Measurements from ENCODE around the gene PLCB1.

The PLCB1 gene

GRCh38 chr20:8891039-8891438 lies 759.0 kb downstream of the PLCB1 start:
- no peak for TF ChIP-seq CTCF (IDR thresholded peaks at IDR 0.05)
- Histone ChIP-seq H3K27ac (no peak overlapping the region), H3K4me3 (no peak overlapping the region)
- no peak for DNase-seq (ENCODE audit: low spot score)

GRCh38 chr20:8895472-8895871 lies 763.4 kb downstream of the PLCB1 start:
- no peak for TF ChIP-seq CTCF (IDR thresholded peaks at IDR 0.05)
- Histone ChIP-seq H3K4me3 (no peak overlapping the region), H3K27ac (no peak overlapping the region)
- DNase-seq (ENCODE audit: low spot score) = no peak

- no peak for DNase-seq (ENCODE audit: low spot score)
- no peak overlapping the region for H3K4me3 ChIP-seq
- TF ChIP-seq CTCF (IDR thresholded peaks at IDR 0.05) = no peak
- H3K27ac ChIP-seq = no peak overlapping the region
These were observed 766.8 kb downstream of the PLCB1 start for GRCh38 chr20:8898823-8899222.

GRCh38 chr20:8901237-8902025 lies 769.4 kb downstream of the PLCB1 start:
- DNase-seq (ENCODE audit: low spot score) = peak; percentile 86
- no peak for TF ChIP-seq CTCF (IDR thresholded peaks at IDR 0.05)
- Histone ChIP-seq H3K27ac (peak overlapping the region; percentile 78 to 90), H3K4me3 (no peak overlapping the region)

- no peak for TF ChIP-seq CTCF (IDR thresholded peaks at IDR 0.05)
- Histone ChIP-seq H3K27ac (no peak overlapping the region), H3K4me3 (no peak overlapping the region)
- no peak for DNase-seq (ENCODE audit: low spot score)
These were observed 771.9 kb downstream of the PLCB1 start for GRCh38 chr20:8903655-8904605.

GRCh38 chr20:8909596-8909995 lies 777.5 kb downstream of the PLCB1 start:
- no peak overlapping the region for H3K27ac ChIP-seq
- no peak for TF ChIP-seq CTCF (IDR thresholded peaks at IDR 0.05)
- DNase-seq (ENCODE audit: low spot score) = no peak

More at GRCh38 chr20:8909596-8909995, 777.5 kb downstream of the PLCB1 start:
- H3K4me3 ChIP-seq = no peak overlapping the region
